Measurements from ENCODE around the gene ZFAND3.

Gene ZFAND3

GRCh38 chr6:38056361-38056760 lies 236.8 kb downstream of the ZFAND3 start:
- DNase-seq: no peak

- no peak for DNase-seq
Measured at GRCh38 chr6:38057994-38058393, 238.5 kb downstream of the ZFAND3 start.

GRCh38 chr6:38062066-38062465 lies 242.5 kb downstream of the ZFAND3 start:
- no peak for DNase-seq

GRCh38 chr6:38063973-38064372 lies 244.4 kb downstream of the ZFAND3 start:
- DNase-seq: no peak

GRCh38 chr6:38064431-38064830 lies 244.9 kb downstream of the ZFAND3 start:
- DNase-seq: no peak

- no peak for DNase-seq
Measured at GRCh38 chr6:38065734-38066305, 246.3 kb downstream of the ZFAND3 start.

GRCh38 chr6:38067263-38067980 lies 247.9 kb downstream of the ZFAND3 start:
- DNase-seq: no peak

- no peak for DNase-seq
Measured at GRCh38 chr6:38068854-38069590, 249.5 kb downstream of the ZFAND3 start.

GRCh38 chr6:38077488-38078030 lies 258.0 kb downstream of the ZFAND3 start:
- DNase-seq: no peak

GRCh38 chr6:38078671-38079070 lies 259.1 kb downstream of the ZFAND3 start:
- no peak for DNase-seq

- no peak for DNase-seq
Measured at GRCh38 chr6:38079107-38079506, 259.6 kb downstream of the ZFAND3 start.

- no peak for DNase-seq
Measured at GRCh38 chr6:38079537-38079936, 260.0 kb downstream of the ZFAND3 start.

GRCh38 chr6:38080360-38080759 lies 260.8 kb downstream of the ZFAND3 start:
- DNase-seq: no peak

GRCh38 chr6:38080889-38081288 lies 261.4 kb downstream of the ZFAND3 start:
- DNase-seq: no peak

GRCh38 chr6:38085031-38085430 lies 265.5 kb downstream of the ZFAND3 start:
- DNase-seq: no peak

GRCh38 chr6:38086346-38086745 lies 266.8 kb downstream of the ZFAND3 start:
- DNase-seq: no peak

GRCh38 chr6:38088010-38088409 lies 268.5 kb downstream of the ZFAND3 start:
- no peak for DNase-seq

GRCh38 chr6:38088829-38089228 lies 269.3 kb downstream of the ZFAND3 start:
- no peak for DNase-seq

GRCh38 chr6:38091613-38092012 lies 272.1 kb downstream of the ZFAND3 start:
- no peak for DNase-seq

GRCh38 chr6:38092465-38092864 lies 272.9 kb downstream of the ZFAND3 start:
- DNase-seq: no peak

- no peak for DNase-seq
Measured at GRCh38 chr6:38092964-38093363, 273.4 kb downstream of the ZFAND3 start.

GRCh38 chr6:38095054-38095453 lies 275.5 kb downstream of the ZFAND3 start:
- no peak for DNase-seq

- DNase-seq: no peak
Measured at GRCh38 chr6:38099221-38099620, 279.7 kb downstream of the ZFAND3 start.

- no peak for DNase-seq
Measured at GRCh38 chr6:38100380-38100779, 280.9 kb downstream of the ZFAND3 start.
